SK-N-MC (cell line): ENCODE measurements around the gene FOXO3B.
"Not testable (repeated sequence)": the region's sequence is repeated elsewhere in the genome, so short reads cannot be mapped to it uniquely, and the experiment has no call there.

Experiments
- EZH2 ChIP-seq: fragments of 200-600 bp; sonication (generic); IDR thresholded peaks from one replicate; pipeline ENCODE4 v1.6.1; 2017; ENCODE audit warnings: antibody characterized with exemption
- FOXP2 ChIP-seq: optimal IDR thresholded peaks from 2 replicates; pipeline ENCODE3; 2011; ENCODE audit warnings: mild to moderate bottlenecking, moderate library complexity; ENCODE audit not compliant: insufficient read depth; ENCODE audit errors: extremely low read length, control extremely low read depth
- POLR2AphosphoS5 ChIP-seq: IDR thresholded peaks from 2 replicates; pipeline ENCODE4 v1.6.1; 2012; ENCODE audit warnings: mild to moderate bottlenecking, low read depth, low read length, borderline replicate concordance

GRCh38 chr17:18708215-18708614, 26.1 kb upstream of the FOXO3B start:
- TF ChIP-seq EZH2, POLR2AphosphoS5, FOXP2: not testable (repeated sequence)
